Endothelial cell (in vitro differentiated cells): ENCODE data around the gene PHACTR2. TPM values are rescaled to one million over a fixed set of nuclear protein-coding genes. Genes with fewer than 3 reads are reported as not detected.

Experiments
- DNase-seq: peaks from one replicate; pipeline ENCODE4 v3.0.0; 2021; ENCODE audit warnings: low spot score
- H3K27ac Mint-ChIP-seq: one replicate; pipeline ENCODE4 v1.8.0; 2021; ENCODE audit warnings: mixed read lengths, inconsistent platforms; ENCODE audit not compliant: unreplicated experiment
- H3K27me3 Mint-ChIP-seq: one replicate; pipeline ENCODE4 v1.8.0; 2021; ENCODE audit warnings: mild to moderate bottlenecking, moderate library complexity, mixed read lengths, inconsistent platforms; ENCODE audit not compliant: unreplicated experiment
- H3K36me3 Mint-ChIP-seq: one replicate; pipeline ENCODE4 v1.8.0; 2021; ENCODE audit warnings: mild to moderate bottlenecking, low read depth, mixed read lengths, inconsistent platforms; ENCODE audit not compliant: unreplicated experiment
- H3K4me1 Mint-ChIP-seq: one replicate; pipeline ENCODE4 v1.8.0; 2021; ENCODE audit warnings: mild to moderate bottlenecking, mixed read lengths, inconsistent platforms; ENCODE audit not compliant: unreplicated experiment
- H3K4me3 Mint-ChIP-seq: one replicate; pipeline ENCODE4 v1.8.0; 2021; ENCODE audit warnings: mild to moderate bottlenecking, mixed read lengths, inconsistent platforms; ENCODE audit not compliant: unreplicated experiment
- H3K9me3 Mint-ChIP-seq: one replicate; pipeline ENCODE4 v1.8.0; 2021; ENCODE audit warnings: mixed read lengths, inconsistent platforms; ENCODE audit not compliant: unreplicated experiment
- total RNA-seq: library from RNA; stranded (reverse); fragmentation: NEBNext Ultra II Directional; extraction: Animal tissue kit (Norgen Biotek cat#: 25700); gene quantifications from one replicate; pipeline ENCODE4 v1.2.1, GENCODE V29; 2021; ENCODE audit not compliant: unreplicated experiment
- TF ChIP-seq, protein P1 (sequence below): fragments of 200-600 bp; sonication (generic); IDR thresholded peaks from one replicate; pipeline ENCODE4 v1.5.0; 2021; ENCODE audit warnings: antibody characterized with exemption; ENCODE audit not compliant: unreplicated experiment

Gene PHACTR2
- total RNA-seq, 1 donor from 2014 or later, result 181 TPM

DNA sequence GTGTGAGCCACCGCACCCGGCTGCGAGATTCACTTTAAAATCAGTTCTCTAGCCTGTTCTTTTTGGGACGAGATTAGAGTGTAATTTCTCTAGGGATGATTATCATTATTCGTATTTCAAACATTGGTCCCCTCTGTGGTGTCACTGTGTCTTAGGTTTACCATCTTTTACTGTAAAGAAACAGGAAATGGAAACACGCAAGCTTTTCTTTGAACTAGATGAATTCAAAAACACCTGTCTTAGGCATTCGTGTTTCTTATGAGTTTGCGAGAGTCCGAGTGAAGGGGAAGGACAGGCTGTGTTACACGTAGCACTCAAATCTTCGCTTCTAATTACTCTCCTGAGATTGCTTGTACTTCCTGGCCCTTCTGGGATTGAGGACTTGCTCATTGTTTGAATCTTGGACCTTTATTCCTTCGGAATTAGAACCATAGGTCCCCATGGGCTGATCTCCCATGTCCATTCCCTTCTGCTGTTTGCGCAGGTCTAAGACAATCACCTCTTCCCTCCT, 61.6 kb downstream of the PHACTR2 start:
- no peaks in the 10 kb centered on the region for H3K27me3 Mint-ChIP-seq
- peaks cover 27% of the 10 kb centered on the region for H3K4me1 Mint-ChIP-seq
- no peak for DNase-seq
- H3K27ac Mint-ChIP-seq, result no peak overlapping the region
- TF ChIP-seq, protein P1, sequence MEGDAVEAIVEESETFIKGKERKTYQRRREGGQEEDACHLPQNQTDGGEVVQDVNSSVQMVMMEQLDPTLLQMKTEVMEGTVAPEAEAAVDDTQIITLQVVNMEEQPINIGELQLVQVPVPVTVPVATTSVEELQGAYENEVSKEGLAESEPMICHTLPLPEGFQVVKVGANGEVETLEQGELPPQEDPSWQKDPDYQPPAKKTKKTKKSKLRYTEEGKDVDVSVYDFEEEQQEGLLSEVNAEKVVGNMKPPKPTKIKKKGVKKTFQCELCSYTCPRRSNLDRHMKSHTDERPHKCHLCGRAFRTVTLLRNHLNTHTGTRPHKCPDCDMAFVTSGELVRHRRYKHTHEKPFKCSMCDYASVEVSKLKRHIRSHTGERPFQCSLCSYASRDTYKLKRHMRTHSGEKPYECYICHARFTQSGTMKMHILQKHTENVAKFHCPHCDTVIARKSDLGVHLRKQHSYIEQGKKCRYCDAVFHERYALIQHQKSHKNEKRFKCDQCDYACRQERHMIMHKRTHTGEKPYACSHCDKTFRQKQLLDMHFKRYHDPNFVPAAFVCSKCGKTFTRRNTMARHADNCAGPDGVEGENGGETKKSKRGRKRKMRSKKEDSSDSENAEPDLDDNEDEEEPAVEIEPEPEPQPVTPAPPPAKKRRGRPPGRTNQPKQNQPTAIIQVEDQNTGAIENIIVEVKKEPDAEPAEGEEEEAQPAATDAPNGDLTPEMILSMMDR, result no peak
- no peaks in the 10 kb centered on the region for H3K9me3 Mint-ChIP-seq
- H3K4me3 Mint-ChIP-seq, result no peak overlapping the region
- peaks cover 12% of the 10 kb centered on the region for H3K36me3 Mint-ChIP-seq

DNA sequence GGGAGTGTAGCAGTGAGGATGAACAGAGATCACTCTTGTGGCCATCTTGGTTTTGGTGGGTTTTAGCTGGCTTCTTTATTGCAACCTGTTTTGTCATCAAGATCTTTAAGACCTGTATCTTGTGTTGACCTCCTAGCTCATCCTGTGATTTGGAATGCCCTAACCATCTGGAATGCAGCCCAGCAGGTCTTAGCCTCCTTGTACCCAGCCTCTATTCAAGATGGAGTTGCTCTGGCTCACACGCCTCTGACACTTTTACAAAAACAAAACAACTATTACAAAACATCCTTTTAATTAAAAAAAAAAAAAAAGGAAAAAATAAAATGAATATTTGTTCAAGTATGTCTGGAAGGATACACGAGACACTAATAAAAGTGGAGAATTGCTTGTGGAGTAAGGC, 62.4 kb downstream of the PHACTR2 start:
- Mint-ChIP-seq H3K27me3 (no peaks in the 10 kb centered on the region), H3K9me3 (no peaks in the 10 kb centered on the region), H3K27ac (no peak overlapping the region), H3K4me1 (peaks cover 28% of the 10 kb centered on the region), H3K36me3 (peaks cover 12% of the 10 kb centered on the region), H3K4me3 (no peak overlapping the region)
- DNase-seq, result no peak
- TF ChIP-seq, protein P1, result no peak

DNA sequence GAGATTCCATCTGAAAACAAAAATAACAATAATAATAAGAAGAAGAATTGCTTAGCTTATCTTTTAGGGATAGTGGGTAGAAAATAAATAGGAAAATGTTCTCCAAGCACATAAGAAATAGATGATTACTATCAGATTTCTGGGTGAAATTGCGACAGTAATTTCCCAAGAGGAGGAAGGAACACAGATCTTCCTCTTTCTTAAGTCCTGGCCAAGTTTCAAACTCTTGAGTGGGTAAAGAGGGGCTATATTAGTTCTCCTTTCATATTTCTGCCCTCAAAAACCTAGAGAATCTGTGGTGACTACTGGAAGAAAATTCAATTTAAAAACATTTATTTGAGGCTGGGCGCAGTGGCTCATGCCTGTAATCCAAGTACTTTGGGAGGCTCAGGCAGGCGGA, 63.7 kb downstream of the PHACTR2 start:
- Mint-ChIP-seq H3K27ac (no peak overlapping the region), H3K4me3 (no peak overlapping the region), H3K9me3 (no peaks in the 10 kb centered on the region), H3K4me1 (peaks cover 41% of the 10 kb centered on the region), H3K27me3 (peaks cover 2% of the 10 kb centered on the region), H3K36me3 (peaks cover 12% of the 10 kb centered on the region)
- no peak for DNase-seq
- TF ChIP-seq, protein P1, result no peak

DNA sequence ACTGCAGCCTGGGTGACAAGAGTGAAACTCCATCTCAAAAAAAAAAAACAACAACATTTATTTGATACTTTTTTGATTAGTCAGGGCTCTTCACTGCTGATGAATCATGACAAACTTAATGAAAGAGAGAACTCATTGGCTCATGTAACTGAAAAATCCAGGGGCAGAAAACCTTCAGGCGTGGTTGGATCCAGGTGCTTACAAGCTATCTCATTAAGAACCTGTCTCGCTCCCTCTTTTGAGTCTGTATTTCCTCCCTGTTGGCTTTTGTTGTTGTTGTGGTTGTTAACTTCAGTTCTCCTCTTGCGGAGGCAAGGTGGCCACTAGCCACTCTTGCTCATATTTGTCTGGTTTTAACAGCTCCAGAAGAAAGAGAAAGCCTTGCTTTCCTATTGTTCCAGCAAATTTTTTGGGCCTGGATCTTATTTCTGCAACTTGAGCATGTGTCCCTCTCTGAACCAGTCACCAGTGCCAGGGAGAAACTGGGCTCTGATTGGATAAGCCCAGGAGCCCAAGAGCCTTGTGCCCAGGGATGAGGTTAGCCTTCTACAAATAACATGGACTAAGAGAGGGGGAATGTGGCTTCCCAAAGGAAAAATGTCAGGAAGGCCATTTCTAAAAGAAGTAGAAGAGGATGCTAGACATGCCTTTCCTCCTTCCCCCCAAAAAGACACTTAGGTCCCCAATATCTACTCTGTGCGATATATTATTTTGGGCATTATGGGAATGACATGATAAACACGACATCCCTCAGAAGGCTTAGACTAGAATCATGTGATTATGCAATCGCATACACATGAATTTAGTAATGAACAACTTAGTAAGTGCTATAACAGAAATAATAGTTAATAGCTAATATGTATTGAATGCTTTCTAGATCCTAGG, 64.5 kb downstream of the PHACTR2 start:
- no peak overlapping the region for H3K27ac Mint-ChIP-seq
- TF ChIP-seq, protein P1, result no peak
- H3K9me3 Mint-ChIP-seq, result no peaks in the 10 kb centered on the region
- peaks cover 48% of the 10 kb centered on the region for H3K4me1 Mint-ChIP-seq
- no peak for DNase-seq
- peaks cover 2% of the 10 kb centered on the region for H3K27me3 Mint-ChIP-seq
- H3K36me3 Mint-ChIP-seq, result peaks cover 12% of the 10 kb centered on the region
- no peak overlapping the region for H3K4me3 Mint-ChIP-seq

DNA sequence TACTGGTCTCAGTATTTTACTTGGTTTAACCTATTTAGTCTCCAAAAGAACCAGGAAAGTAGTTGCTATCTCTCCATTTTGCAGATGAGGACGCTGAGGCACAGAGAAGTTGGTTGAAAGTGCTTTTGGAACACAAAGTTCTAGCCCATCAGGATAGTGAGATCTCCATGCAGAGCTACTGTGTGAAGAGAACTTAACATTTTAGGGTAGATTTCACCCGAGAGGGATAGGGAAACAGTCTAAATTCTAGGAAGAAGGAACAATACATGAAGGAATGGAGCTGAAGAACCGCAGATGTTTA, 65.1 kb downstream of the PHACTR2 start:
- Mint-ChIP-seq H3K4me3 (no peak overlapping the region), H3K9me3 (no peaks in the 10 kb centered on the region), H3K27ac (no peak overlapping the region), H3K27me3 (peaks cover 2% of the 10 kb centered on the region), H3K36me3 (peaks cover 12% of the 10 kb centered on the region), H3K4me1 (peaks cover 53% of the 10 kb centered on the region)
- TF ChIP-seq, protein P1, result no peak
- no peak for DNase-seq
